Measurements from ENCODE around the gene SPINK5.

Gene SPINK5

DNA sequence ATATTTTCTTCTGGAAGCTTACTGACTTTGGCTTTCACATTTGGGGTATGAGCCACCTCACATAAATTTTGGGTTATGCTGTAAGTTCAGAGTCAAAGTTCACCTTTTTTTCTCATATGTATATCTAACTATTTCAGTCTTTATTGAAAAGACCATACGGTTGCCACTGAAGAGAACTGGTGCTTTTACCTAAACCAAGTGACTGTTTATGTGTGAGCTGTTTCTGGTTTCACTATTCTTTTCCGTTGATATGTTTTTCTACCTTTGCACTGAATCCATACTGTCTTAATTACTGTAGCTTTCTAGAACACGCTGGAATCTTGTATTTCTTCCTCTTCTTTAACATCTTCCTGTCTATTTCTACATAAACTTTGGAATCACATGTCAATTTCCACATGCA is 36.3 kb upstream of the SPINK5 start:
- no peak for DNase-seq
- H3K9ac ChIP-seq (ENCODE audit: low read depth, low read length): no peak overlapping the region

DNA sequence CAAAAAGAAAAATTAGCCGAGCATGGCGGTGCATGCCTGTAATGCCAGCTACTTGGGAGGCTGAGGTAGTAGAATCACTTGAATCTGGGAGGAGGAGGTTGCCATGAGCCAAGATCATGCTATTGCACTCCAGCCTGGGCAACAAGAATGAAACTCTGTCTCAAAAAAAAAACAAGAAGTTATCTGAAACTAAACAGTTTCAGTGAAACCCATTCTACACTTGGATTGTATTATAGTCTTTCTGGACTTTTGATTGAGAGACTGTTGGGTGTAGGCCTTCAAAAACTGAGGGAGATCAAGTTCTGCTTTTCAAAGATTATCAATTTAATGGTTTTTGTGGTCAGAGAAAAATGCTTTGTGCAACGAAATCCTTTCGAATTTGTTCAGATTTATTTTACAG is 34.6 kb upstream of the SPINK5 start:
- Histone ChIP-seq H3K27me3 (ENCODE audit: insufficient read depth, low read length, poor library complexity) (no peaks in the 10 kb centered on the region), H3K36me3 (ENCODE audit: insufficient read depth, low read length) (no peaks in the 10 kb centered on the region), H3K4me3 (ENCODE audit: low read depth in 1 of 2, low read length in 2 of 2) (no peak overlapping the region), H3K79me2 (ENCODE audit: insufficient read depth, low read length) (no peaks in the 10 kb centered on the region), H3K9me3 (ENCODE audit: insufficient read depth, low read length, severe bottlenecking) (no peaks in the 10 kb centered on the region), H4K20me1 (ENCODE audit: insufficient read depth, low read length) (no peaks in the 10 kb centered on the region), H2AFZ (ENCODE audit: low read depth, low read length) (no peak overlapping the region), H3K27ac (ENCODE audit: low read length) (no peak overlapping the region), H3K4me2 (ENCODE audit: insufficient read depth, low read length) (no peak overlapping the region), H3K4me1 (ENCODE audit: insufficient read depth, low read length) (no peaks in the 10 kb centered on the region), H3K9ac (ENCODE audit: low read depth, low read length) (no peak overlapping the region)
- no peak for DNase-seq
- TF ChIP-seq, protein P1, sequence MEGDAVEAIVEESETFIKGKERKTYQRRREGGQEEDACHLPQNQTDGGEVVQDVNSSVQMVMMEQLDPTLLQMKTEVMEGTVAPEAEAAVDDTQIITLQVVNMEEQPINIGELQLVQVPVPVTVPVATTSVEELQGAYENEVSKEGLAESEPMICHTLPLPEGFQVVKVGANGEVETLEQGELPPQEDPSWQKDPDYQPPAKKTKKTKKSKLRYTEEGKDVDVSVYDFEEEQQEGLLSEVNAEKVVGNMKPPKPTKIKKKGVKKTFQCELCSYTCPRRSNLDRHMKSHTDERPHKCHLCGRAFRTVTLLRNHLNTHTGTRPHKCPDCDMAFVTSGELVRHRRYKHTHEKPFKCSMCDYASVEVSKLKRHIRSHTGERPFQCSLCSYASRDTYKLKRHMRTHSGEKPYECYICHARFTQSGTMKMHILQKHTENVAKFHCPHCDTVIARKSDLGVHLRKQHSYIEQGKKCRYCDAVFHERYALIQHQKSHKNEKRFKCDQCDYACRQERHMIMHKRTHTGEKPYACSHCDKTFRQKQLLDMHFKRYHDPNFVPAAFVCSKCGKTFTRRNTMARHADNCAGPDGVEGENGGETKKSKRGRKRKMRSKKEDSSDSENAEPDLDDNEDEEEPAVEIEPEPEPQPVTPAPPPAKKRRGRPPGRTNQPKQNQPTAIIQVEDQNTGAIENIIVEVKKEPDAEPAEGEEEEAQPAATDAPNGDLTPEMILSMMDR (IDR thresholded peaks at IDR 0.05; ENCODE audit: borderline replicate concordance, extremely low read depth, low read length, poor library complexity, severe bottlenecking): no peak
- TF ChIP-seq EZH2 (IDR thresholded peaks at IDR 0.05; ENCODE audit: borderline replicate concordance, low read depth, low read length, severe bottlenecking): no peak
- ATAC-seq (ENCODE audit: insufficient read depth, low read depth): no peak

More for the DNA sequence above, 36.3 kb upstream of the SPINK5 start:
- Histone ChIP-seq H3K36me3 (ENCODE audit: insufficient read depth, low read length) (no peaks in the 10 kb centered on the region), H3K27ac (ENCODE audit: low read length) (no peak overlapping the region), H4K20me1 (ENCODE audit: insufficient read depth, low read length) (no peaks in the 10 kb centered on the region), H3K4me3 (ENCODE audit: low read depth in 1 of 2, low read length in 2 of 2) (no peak overlapping the region), H2AFZ (ENCODE audit: low read depth, low read length) (no peak overlapping the region), H3K9me3 (ENCODE audit: insufficient read depth, low read length, severe bottlenecking) (no peaks in the 10 kb centered on the region), H3K4me1 (ENCODE audit: insufficient read depth, low read length) (no peaks in the 10 kb centered on the region), H3K79me2 (ENCODE audit: insufficient read depth, low read length) (no peaks in the 10 kb centered on the region), H3K27me3 (ENCODE audit: insufficient read depth, low read length, poor library complexity) (no peaks in the 10 kb centered on the region), H3K4me2 (ENCODE audit: insufficient read depth, low read length) (no peak overlapping the region)
- no peak for ATAC-seq (ENCODE audit: insufficient read depth, low read depth)
- TF ChIP-seq, protein P1 (IDR thresholded peaks at IDR 0.05; ENCODE audit: borderline replicate concordance, extremely low read depth, low read length, poor library complexity, severe bottlenecking): no peak
- no peak for TF ChIP-seq EZH2 (IDR thresholded peaks at IDR 0.05; ENCODE audit: borderline replicate concordance, low read depth, low read length, severe bottlenecking)

DNA sequence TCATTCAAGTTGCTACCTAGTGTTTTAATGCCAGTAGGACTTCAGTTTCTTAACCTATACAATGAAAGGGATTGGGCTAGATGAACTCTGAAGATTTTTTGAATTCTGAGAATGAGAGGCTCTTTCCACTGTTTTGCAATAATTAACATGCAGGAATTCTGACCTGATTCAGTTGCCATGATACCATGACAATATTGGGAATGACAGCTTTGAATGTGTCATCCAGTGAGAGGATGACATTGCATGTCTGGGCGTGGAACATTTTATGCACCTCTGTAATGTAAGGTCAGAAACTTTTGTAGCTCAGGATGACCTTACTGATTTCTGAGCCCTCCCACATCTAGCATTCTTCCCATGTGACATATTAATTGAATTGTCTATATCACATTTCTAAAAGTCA is 30.6 kb upstream of the SPINK5 start:
- DNase-seq (no peak), ATAC-seq (ENCODE audit: insufficient read depth, low read depth) (no peak)
- no peaks in the 10 kb centered on the region for H3K36me3 ChIP-seq (ENCODE audit: insufficient read depth, low read length)
- H3K4me1 ChIP-seq (ENCODE audit: insufficient read depth, low read length): no peaks in the 10 kb centered on the region
- H3K4me3 ChIP-seq (ENCODE audit: low read depth in 1 of 2, low read length in 2 of 2): no peak overlapping the region
- H2AFZ ChIP-seq (ENCODE audit: low read depth, low read length): no peak overlapping the region
- TF ChIP-seq, protein P1 (IDR thresholded peaks at IDR 0.05; ENCODE audit: borderline replicate concordance, extremely low read depth, low read length, poor library complexity, severe bottlenecking): no peak
- no peak for TF ChIP-seq EZH2 (IDR thresholded peaks at IDR 0.05; ENCODE audit: borderline replicate concordance, low read depth, low read length, severe bottlenecking)
- no peaks in the 10 kb centered on the region for H3K79me2 ChIP-seq (ENCODE audit: insufficient read depth, low read length)
- no peaks in the 10 kb centered on the region for H3K9me3 ChIP-seq (ENCODE audit: insufficient read depth, low read length, severe bottlenecking)
- no peak overlapping the region for H3K27ac ChIP-seq (ENCODE audit: low read length)
- H3K27me3 ChIP-seq (ENCODE audit: insufficient read depth, low read length, poor library complexity): no peaks in the 10 kb centered on the region
- no peaks in the 10 kb centered on the region for H4K20me1 ChIP-seq (ENCODE audit: insufficient read depth, low read length)
- H3K9ac ChIP-seq (ENCODE audit: low read depth, low read length): no peak overlapping the region
- H3K4me2 ChIP-seq (ENCODE audit: insufficient read depth, low read length): no peak overlapping the region

DNA sequence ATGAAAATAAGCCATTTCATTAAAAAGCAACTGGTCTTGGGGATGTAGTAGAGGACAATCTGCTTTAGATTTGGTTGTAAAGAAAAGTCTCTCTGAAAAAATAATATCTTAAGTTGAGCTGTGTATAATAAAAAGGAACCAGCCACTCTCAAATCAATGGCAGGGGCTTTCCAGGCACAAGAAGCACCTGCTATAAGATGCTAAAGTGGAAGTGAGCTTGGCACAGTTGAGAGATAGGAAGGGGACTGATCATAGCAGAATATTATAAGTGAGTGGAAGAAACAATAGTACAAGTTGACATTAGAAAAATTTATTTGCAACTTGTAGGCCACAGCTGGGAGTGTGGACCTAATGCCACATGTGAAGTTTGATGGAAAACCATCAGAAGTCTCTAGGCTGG is 28.1 kb upstream of the SPINK5 start:
- H4K20me1 ChIP-seq (ENCODE audit: insufficient read depth, low read length): no peaks in the 10 kb centered on the region
- no peaks in the 10 kb centered on the region for H3K27me3 ChIP-seq (ENCODE audit: insufficient read depth, low read length, poor library complexity)
- H3K79me2 ChIP-seq (ENCODE audit: insufficient read depth, low read length): no peaks in the 10 kb centered on the region
- no peaks in the 10 kb centered on the region for H3K36me3 ChIP-seq (ENCODE audit: insufficient read depth, low read length)
- DNase-seq (no peak), ATAC-seq (ENCODE audit: insufficient read depth, low read depth) (no peak)
- no peak overlapping the region for H3K27ac ChIP-seq (ENCODE audit: low read length)
- no peak for TF ChIP-seq EZH2 (IDR thresholded peaks at IDR 0.05; ENCODE audit: borderline replicate concordance, low read depth, low read length, severe bottlenecking)
- H3K9me3 ChIP-seq (ENCODE audit: insufficient read depth, low read length, severe bottlenecking): no peaks in the 10 kb centered on the region
- H3K4me2 ChIP-seq (ENCODE audit: insufficient read depth, low read length): no peak overlapping the region
- H3K4me1 ChIP-seq (ENCODE audit: insufficient read depth, low read length): no peaks in the 10 kb centered on the region
- H3K4me3 ChIP-seq (ENCODE audit: low read depth in 1 of 2, low read length in 2 of 2): no peak overlapping the region
- H2AFZ ChIP-seq (ENCODE audit: low read depth, low read length): no peak overlapping the region
- H3K9ac ChIP-seq (ENCODE audit: low read depth, low read length): no peak overlapping the region

Data from DND-41 (cell line).